Stomach (tissue), 9 donors: ENCODE data around the gene MALSU1. TPM values are rescaled to one million over a fixed set of nuclear protein-coding genes. Genes with fewer than 3 reads are reported as not detected.

ENCODE experiments used
- DNase-seq, 2 donors: peaks; one replicate each; pipeline versions ENCODE4 v3.0.0 to v3.0.0-alpha.2; 2013 to 2019
- H3K27ac ChIP-seq, 5 donors: fragments of 200-600 bp in 4 of 5; sonication (generic) in 4 of 5; one replicate each; pipeline ENCODE4 v1.5.1; 2013 to 2019; ENCODE audit warnings: mild to moderate bottlenecking in 1 of 5, moderate library complexity in 1 of 5
- H3K27me3 ChIP-seq, 3 donors: fragments of 200-600 bp; sonication (generic); one replicate each; pipeline ENCODE4 v1.5.1; 2017 to 2019; ENCODE audit warnings: mixed run types in 1 of 3
- H3K36me3 ChIP-seq, 4 donors: fragments of 200-600 bp; sonication (generic); 1 replicate in 3 of 4; 2 replicates in 1 of 4; pipeline ENCODE4 v1.5.1; 2016 to 2019
- H3K4me1 ChIP-seq, 4 donors: fragments of 200-600 bp; sonication (generic); one replicate each; pipeline ENCODE4 v1.5.1; 2016 to 2019
- H3K4me3 ChIP-seq, 4 donors: fragments of 200-600 bp; sonication (generic) in 3 of 4; one replicate each; pipeline ENCODE4 v1.5.1; 2016 to 2019; ENCODE audit warnings: mild to moderate bottlenecking in 1 of 4
- H3K9me3 ChIP-seq, 4 donors: fragments of 200-600 bp; sonication (generic); one replicate each; pipeline ENCODE4 v1.5.1; 2016 to 2019
- CTCF ChIP-seq, 7 experiments: fragments of 450-650 bp in 4 of 7; fragments of 200-600 bp in 3 of 7; sonication (generic) in 3 of 7; IDR thresholded peaks; one replicate each; pipeline ENCODE4 v1.5.1; 2016 to 2019; ENCODE audit warnings: antibody characterized with exemption in 7 of 7, control low read depth in 2 of 7, mild to moderate bottlenecking in 1 of 7
- EP300 ChIP-seq: sonication (generic); formaldehyde crosslinking; IDR thresholded peaks from one replicate; pipeline ENCODE4 v1.6.1; 2017; ENCODE audit warnings: antibody characterized with exemption
- POLR2A ChIP-seq, 4 donors: fragments of 450-650 bp; IDR thresholded peaks; one replicate each; pipeline ENCODE4 v1.6.1; 2016; ENCODE audit warnings: antibody characterized with exemption in 4 of 4, control low read depth in 2 of 4, mild to moderate bottlenecking in 1 of 4, moderate library complexity in 1 of 4
- POLR2AphosphoS5 ChIP-seq, 3 donors: sonication (generic); formaldehyde crosslinking; IDR thresholded peaks; one replicate each; pipeline ENCODE4 v1.6.1; 2016; ENCODE audit warnings: antibody characterized with exemption in 3 of 3
- WGBS, 5 donors: extraction: QIAGEN DNeasy Blood & Tissue Kit in 3 of 5; methylation state at CpG; one replicate each; pipeline versions ENCODE4 v1.1.5 to v1.1.7; 2013 to 2018; 5-methylcytosine and 5-hydroxymethylcytosine counted together
- intact Hi-C: fragments of 100-400 bp; cut with DNase I; formaldehyde crosslinking; loops from one replicate; pipeline ENCODE4 v1.15.1; 2023; ENCODE audit warnings: low total_unique reads
- polyA plus RNA-seq, 3 donors: library from polyadenylated mRNA; stranded (reverse); fragments of 200-250 nt; gene quantifications; one replicate each; pipeline ENCODE4 v1.2.3, GENCODE V29; 2013
- total RNA-seq, 5 donors: library from RNA; depleted of rRNA; stranded (reverse); fragments of >200 nt; gene quantifications; one replicate each; pipeline versions ENCODE4 v1.1.0 to v1.2.3, GENCODE V29; 2014 to 2016
- donor health status: healthy with polysubstance abuse.
- donor health status: Bipolar disorder and iron deficiency.
- donor health status: healthy.

MALSU1 gene
- total and polyA plus RNA-seq, 8 donors, result 2.9 to 79.9 (median 49.1) TPM

GRCh38 chr7:23292623-23293022 lies 6.5 kb upstream of the MALSU1 start:
- no peak for DNase-seq
- Histone ChIP-seq H3K4me3 (no peak overlapping the region), H3K36me3 (no peaks in the 10 kb centered on the region), H3K4me1 (no peaks in the 10 kb centered on the region), H3K27me3 (peaks cover 0 to 18% (median 0%) of the 10 kb centered on the region in 3 donors), H3K27ac (no peak overlapping the region), H3K9me3 (no peaks in the 10 kb centered on the region)
- intact Hi-C loops, result no loop called here
- 91 to 99% (median 94%) methylated on average over 4 of the region's 4 CpGs for WGBS, 5 donors
- TF ChIP-seq POLR2AphosphoS5 (IDR thresholded peaks at IDR 0.05) (no peak), CTCF (IDR thresholded peaks at IDR 0.05) (no peak), EP300 (no peak), POLR2A (IDR thresholded peaks at IDR 0.05) (no peak)

GRCh38 chr7:23293500-23294073 lies 5.6 kb upstream of the MALSU1 start:
- H3K4me1 ChIP-seq, result peaks cover 0 to 3% (median 1%) of the 10 kb centered on the region in 4 donors
- no peak overlapping the region for H3K27ac ChIP-seq
- intact Hi-C loops, result no loop called here
- H3K9me3 ChIP-seq, result no peaks in the 10 kb centered on the region
- no peak for TF ChIP-seq POLR2AphosphoS5 (IDR thresholded peaks at IDR 0.05)
- H3K27me3 ChIP-seq, result peaks cover 0 to 18% (median 0%) of the 10 kb centered on the region in 3 donors
- WGBS, 5 donors, result 77 to 84% (median 81%) methylated on average over 9 to 12 of the region's 12 CpGs
- no peak overlapping the region for H3K4me3 ChIP-seq
- DNase-seq, result no peak
- no peaks in the 10 kb centered on the region for H3K36me3 ChIP-seq

GRCh38 chr7:23294549-23295400 lies 4.4 kb upstream of the MALSU1 start:
- Histone ChIP-seq H3K9me3 (no peaks in the 10 kb centered on the region), H3K36me3 (no peaks in the 10 kb centered on the region), H3K4me1 (peaks cover 0 to 7% (median 3%) of the 10 kb centered on the region in 4 donors), H3K4me3 (no peak overlapping the region), H3K27ac (no peak overlapping the region), H3K27me3 (peaks cover 0 to 18% (median 0%) of the 10 kb centered on the region in 3 donors)
- intact Hi-C loops, result no loop called here
- no peak for DNase-seq
- TF ChIP-seq CTCF (IDR thresholded peaks at IDR 0.05), result no peak
- TF ChIP-seq POLR2A (IDR thresholded peaks at IDR 0.05), result no peak
- no peak for TF ChIP-seq EP300
- TF ChIP-seq POLR2AphosphoS5 (IDR thresholded peaks at IDR 0.05), result no peak
- WGBS, 5 donors, result 71 to 88% (median 84%) methylated on average over 6 of the region's 6 CpGs

GRCh38 chr7:23295401-23295697 lies 3.8 kb upstream of the MALSU1 start:
- no peak for TF ChIP-seq POLR2A (IDR thresholded peaks at IDR 0.05)
- no peak for TF ChIP-seq POLR2AphosphoS5 (IDR thresholded peaks at IDR 0.05)
- no peak for TF ChIP-seq CTCF (IDR thresholded peaks at IDR 0.05)
- no peak for TF ChIP-seq EP300
- Histone ChIP-seq H3K27me3 (peaks cover 0 to 18% (median 0%) of the 10 kb centered on the region in 3 donors), H3K4me1 (peaks cover 4 to 12% (median 9%) of the 10 kb centered on the region in 4 donors), H3K9me3 (no peaks in the 10 kb centered on the region), H3K36me3 (no peaks in the 10 kb centered on the region), H3K4me3 (no peak overlapping the region), H3K27ac (no peak overlapping the region)
- no peak for DNase-seq
- intact Hi-C loops, result no loop called here
